AG10803 (cell line): ENCODE measurements around the gene DAP.

Experiments
- DNase-seq: peaks from one replicate; pipeline ENCODE4 v3.0.0; 2010; ENCODE audit warnings: low read depth
- H3K4me3 ChIP-seq: 2 replicates; pipeline ENCODE4 v1.5.1; 2011; ENCODE audit warnings: mild to moderate bottlenecking, low read length, control low read depth
- CTCF ChIP-seq: conservative IDR thresholded peaks from 2 replicates; pipeline ENCODE4 v1.5.1; 2011; ENCODE audit warnings: mild to moderate bottlenecking, low read length, control low read depth, inconsistent platforms

Gene DAP

GRCh38 chr5:10653043-10653442 lies 108.0 kb downstream of the DAP start:
- TF ChIP-seq CTCF = no peak
- H3K4me3 ChIP-seq = no peak overlapping the region
- peak; percentile 65 for DNase-seq

GRCh38 chr5:10652606-10653005 lies 108.4 kb downstream of the DAP start:
- no peak for TF ChIP-seq CTCF
- no peak for DNase-seq
- H3K4me3 ChIP-seq = no peak overlapping the region

- no peak for TF ChIP-seq CTCF
- H3K4me3 ChIP-seq = no peak overlapping the region
- DNase-seq = peak; percentile 11
These were observed 108.9 kb downstream of the DAP start for GRCh38 chr5:10652151-10652550.

GRCh38 chr5:10649666-10650380 lies 111.2 kb downstream of the DAP start:
- no peak overlapping the region for H3K4me3 ChIP-seq
- TF ChIP-seq CTCF = no peak
- no peak for DNase-seq

- no peak overlapping the region for H3K4me3 ChIP-seq
- no peak for TF ChIP-seq CTCF
- no peak for DNase-seq
These were observed 112.0 kb downstream of the DAP start for GRCh38 chr5:10648806-10649665.

- no peak overlapping the region for H3K4me3 ChIP-seq
- no peak for TF ChIP-seq CTCF
- no peak for DNase-seq
These were observed 113.4 kb downstream of the DAP start for GRCh38 chr5:10647640-10648039.

GRCh38 chr5:10645671-10646070 lies 115.4 kb downstream of the DAP start:
- no peak for DNase-seq
- no peak overlapping the region for H3K4me3 ChIP-seq
- TF ChIP-seq CTCF = no peak
